Measurements from ENCODE around the gene NR5A2. TPM values are rescaled to one million over a fixed set of nuclear protein-coding genes. Genes with fewer than 3 reads are reported as not detected.

The NR5A2 gene
- total and polyA plus RNA-seq, 2 experiments from 2014 or later, result 19.8 to 55.5 TPM

DNA sequence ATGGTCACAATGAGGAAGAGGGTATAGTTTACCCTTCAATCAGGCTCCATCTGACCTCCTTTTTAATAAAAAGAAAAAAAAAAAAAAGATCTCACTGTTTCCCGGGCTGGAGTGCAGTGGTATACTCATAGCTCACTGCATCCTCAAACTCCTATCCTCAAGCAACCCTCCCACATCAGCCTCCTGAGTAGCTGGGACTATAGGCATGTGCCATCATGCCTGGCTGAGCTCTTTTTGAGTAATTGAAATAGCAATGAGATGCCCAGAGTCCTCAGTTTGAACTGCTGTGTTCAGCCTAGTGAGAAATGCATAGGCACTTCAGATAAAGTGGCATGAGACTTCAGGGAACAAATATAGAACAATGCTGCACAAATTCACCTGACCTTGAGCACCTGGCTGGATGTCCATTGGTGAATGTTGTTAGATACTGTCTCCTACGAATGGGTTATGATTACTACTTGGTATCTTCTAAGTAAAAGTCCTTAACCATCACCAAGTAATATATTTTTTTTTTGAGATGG lies 67.6 kb downstream of the NR5A2 start:
- Histone ChIP-seq H3K27ac (no peak overlapping the region), H3K9me3 (ENCODE audit: low read depth) (no peaks in the 10 kb centered on the region), H3K27me3 (no peaks in the 10 kb centered on the region), H3K36me3 (replicated peaks; ENCODE audit: insufficient read depth, low read depth) (no peaks in the 10 kb centered on the region), H2AFZ (no peak overlapping the region), H3K4me1 (ENCODE audit: insufficient read depth) (no peaks in the 10 kb centered on the region), H3K79me2 (peaks cover 13% of the 10 kb centered on the region), H3K9me2 (replicated peaks; ENCODE audit: insufficient read depth) (no peaks in the 10 kb centered on the region), H4K20me1 (ENCODE audit: insufficient read depth, poor library complexity, severe bottlenecking) (no peaks in the 10 kb centered on the region), H3K4me2 (no peak overlapping the region), H3K4me3 (no peak overlapping the region)
- 93% methylated on average over 2 of the region's 2 CpGs for WGBS (ENCODE audit: low lambda C conversion rate, missing lambda C conversion rate)
- TF ChIP-seq EZH2phosphoT487 (IDR thresholded peaks at IDR 0.05; ENCODE audit: low read depth, severe bottlenecking, unreplicated experiment), result no peak
- TF ChIP-seq, protein P1, sequence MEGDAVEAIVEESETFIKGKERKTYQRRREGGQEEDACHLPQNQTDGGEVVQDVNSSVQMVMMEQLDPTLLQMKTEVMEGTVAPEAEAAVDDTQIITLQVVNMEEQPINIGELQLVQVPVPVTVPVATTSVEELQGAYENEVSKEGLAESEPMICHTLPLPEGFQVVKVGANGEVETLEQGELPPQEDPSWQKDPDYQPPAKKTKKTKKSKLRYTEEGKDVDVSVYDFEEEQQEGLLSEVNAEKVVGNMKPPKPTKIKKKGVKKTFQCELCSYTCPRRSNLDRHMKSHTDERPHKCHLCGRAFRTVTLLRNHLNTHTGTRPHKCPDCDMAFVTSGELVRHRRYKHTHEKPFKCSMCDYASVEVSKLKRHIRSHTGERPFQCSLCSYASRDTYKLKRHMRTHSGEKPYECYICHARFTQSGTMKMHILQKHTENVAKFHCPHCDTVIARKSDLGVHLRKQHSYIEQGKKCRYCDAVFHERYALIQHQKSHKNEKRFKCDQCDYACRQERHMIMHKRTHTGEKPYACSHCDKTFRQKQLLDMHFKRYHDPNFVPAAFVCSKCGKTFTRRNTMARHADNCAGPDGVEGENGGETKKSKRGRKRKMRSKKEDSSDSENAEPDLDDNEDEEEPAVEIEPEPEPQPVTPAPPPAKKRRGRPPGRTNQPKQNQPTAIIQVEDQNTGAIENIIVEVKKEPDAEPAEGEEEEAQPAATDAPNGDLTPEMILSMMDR (IDR thresholded peaks at IDR 0.05; ENCODE audit: poor library complexity), result no peak
- TF ChIP-seq EZH2 (IDR thresholded peaks at IDR 0.05; ENCODE audit: borderline replicate concordance), result no peak
- DNase-seq (ENCODE audit: low spot score), result no peak

- no peaks in the 10 kb centered on the region for H3K9me3 ChIP-seq (ENCODE audit: low read depth)
- H3K27me3 ChIP-seq, result no peaks in the 10 kb centered on the region
- no peak overlapping the region for H2AFZ ChIP-seq
- no peak overlapping the region for H3K27ac ChIP-seq
- H3K4me2 ChIP-seq, result no peak overlapping the region
- H4K20me1 ChIP-seq (ENCODE audit: insufficient read depth, poor library complexity, severe bottlenecking), result no peaks in the 10 kb centered on the region
- no peak for TF ChIP-seq EZH2 (IDR thresholded peaks at IDR 0.05; ENCODE audit: borderline replicate concordance)
- TF ChIP-seq EZH2phosphoT487 (IDR thresholded peaks at IDR 0.05; ENCODE audit: low read depth, severe bottlenecking, unreplicated experiment), result no peak
- TF ChIP-seq, protein P1 (IDR thresholded peaks at IDR 0.05; ENCODE audit: poor library complexity), result no peak
- DNase-seq (ENCODE audit: low spot score), result no peak
- no peaks in the 10 kb centered on the region for H3K36me3 ChIP-seq (replicated peaks; ENCODE audit: insufficient read depth, low read depth)
- WGBS (ENCODE audit: low lambda C conversion rate, missing lambda C conversion rate), result 91% methylated on average over 3 of the region's 3 CpGs
- no peaks in the 10 kb centered on the region for H3K9me2 ChIP-seq (replicated peaks; ENCODE audit: insufficient read depth)
- H3K4me1 ChIP-seq (ENCODE audit: insufficient read depth), result no peaks in the 10 kb centered on the region
- H3K79me2 ChIP-seq, result peaks cover 19% of the 10 kb centered on the region
- H3K4me3 ChIP-seq, result no peak overlapping the region
Measured at GRCh38 chr1:200096774-200097173, 69.3 kb downstream of the NR5A2 start.

DNA sequence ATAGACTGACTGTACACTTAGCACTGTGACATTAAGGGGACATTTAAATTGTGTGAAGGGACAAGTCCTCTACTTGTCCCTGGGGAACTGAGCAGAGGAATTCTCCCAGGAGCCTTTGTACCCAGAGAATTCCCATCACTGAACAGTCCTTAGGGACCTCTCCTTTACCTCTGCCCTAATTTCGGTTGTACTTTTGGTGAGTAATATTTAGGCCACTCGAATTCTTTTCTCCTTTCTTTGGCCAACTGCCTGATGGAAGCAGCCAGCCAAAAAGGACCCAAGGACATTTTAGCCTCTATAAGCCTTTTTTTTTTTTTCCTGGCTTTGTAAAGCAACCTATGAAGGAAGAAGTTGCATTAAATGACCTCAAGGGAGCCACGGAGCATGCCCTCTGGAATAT lies 71.5 kb downstream of the NR5A2 start:
- Histone ChIP-seq H3K27me3 (no peaks in the 10 kb centered on the region), H3K9me3 (ENCODE audit: low read depth) (no peaks in the 10 kb centered on the region), H3K27ac (no peak overlapping the region), H3K9me2 (replicated peaks; ENCODE audit: insufficient read depth) (no peaks in the 10 kb centered on the region), H3K4me2 (no peak overlapping the region), H3K4me3 (no peak overlapping the region), H3K4me1 (ENCODE audit: insufficient read depth) (no peaks in the 10 kb centered on the region), H2AFZ (no peak overlapping the region), H3K79me2 (peaks cover 10% of the 10 kb centered on the region), H4K20me1 (ENCODE audit: insufficient read depth, poor library complexity, severe bottlenecking) (no peaks in the 10 kb centered on the region), H3K36me3 (replicated peaks; ENCODE audit: insufficient read depth, low read depth) (no peaks in the 10 kb centered on the region)
- no peak for DNase-seq (ENCODE audit: low spot score)
- 90% methylated on average over 3 of the region's 3 CpGs for WGBS (ENCODE audit: low lambda C conversion rate, missing lambda C conversion rate)
- TF ChIP-seq, protein P1 (IDR thresholded peaks at IDR 0.05; ENCODE audit: poor library complexity), result no peak
- TF ChIP-seq EZH2 (IDR thresholded peaks at IDR 0.05; ENCODE audit: borderline replicate concordance), result no peak
- no peak for TF ChIP-seq EZH2phosphoT487 (IDR thresholded peaks at IDR 0.05; ENCODE audit: low read depth, severe bottlenecking, unreplicated experiment)

All from hepatocyte (in vitro differentiated cells).